ENCODE data around the gene SLC50A1. TPM values are rescaled to one million over a fixed set of nuclear protein-coding genes. Genes with fewer than 3 reads are reported as not detected.

Gene SLC50A1
- total and polyA plus RNA-seq, 2 experiments from 2014 or later = 88.6 to 111 TPM

- Histone ChIP-seq H3K36me3 (replicated peaks; ENCODE audit: insufficient read depth, low read depth) (no peaks in the 10 kb centered on the region), H3K4me2 (peak overlapping the region; percentile 53), H3K9me3 (ENCODE audit: low read depth) (no peaks in the 10 kb centered on the region), H3K27ac (no peak overlapping the region), H3K9me2 (replicated peaks; ENCODE audit: insufficient read depth) (no peaks in the 10 kb centered on the region), H3K79me2 (no peaks in the 10 kb centered on the region), H2AFZ (no peak overlapping the region), H3K27me3 (no peaks in the 10 kb centered on the region), H3K4me3 (no peak overlapping the region), H3K4me1 (ENCODE audit: insufficient read depth) (peaks cover 4% of the 10 kb centered on the region), H4K20me1 (ENCODE audit: insufficient read depth, poor library complexity, severe bottlenecking) (no peaks in the 10 kb centered on the region)
- DNase-seq (ENCODE audit: low spot score) = peak; percentile 88
- TF ChIP-seq CTCF (IDR thresholded peaks at IDR 0.05; ENCODE audit: poor library complexity) (peak; percentile 92), EZH2phosphoT487 (IDR thresholded peaks at IDR 0.05; ENCODE audit: low read depth, severe bottlenecking, unreplicated experiment) (no peak)
- WGBS (ENCODE audit: low lambda C conversion rate, missing lambda C conversion rate) = 31% methylated on average over 29 of the region's 29 CpGs
Observed at GRCh38 chr1:155091071-155092051, 44.3 kb upstream of the SLC50A1 start.

- no peak for TF ChIP-seq EZH2phosphoT487 (IDR thresholded peaks at IDR 0.05; ENCODE audit: low read depth, severe bottlenecking, unreplicated experiment)
- no peak for TF ChIP-seq EZH2 (IDR thresholded peaks at IDR 0.05; ENCODE audit: borderline replicate concordance)
- TF ChIP-seq CTCF (IDR thresholded peaks at IDR 0.05; ENCODE audit: poor library complexity) = no peak
- Histone ChIP-seq H3K4me3 (no peak overlapping the region), H3K9me2 (replicated peaks; ENCODE audit: insufficient read depth) (no peaks in the 10 kb centered on the region), H4K20me1 (ENCODE audit: insufficient read depth, poor library complexity, severe bottlenecking) (no peaks in the 10 kb centered on the region), H3K4me1 (ENCODE audit: insufficient read depth) (peaks cover 3% of the 10 kb centered on the region), H3K36me3 (replicated peaks; ENCODE audit: insufficient read depth, low read depth) (no peaks in the 10 kb centered on the region), H3K4me2 (no peak overlapping the region), H3K79me2 (no peaks in the 10 kb centered on the region), H3K27ac (no peak overlapping the region), H2AFZ (no peak overlapping the region), H3K27me3 (no peaks in the 10 kb centered on the region), H3K9me3 (ENCODE audit: low read depth) (no peaks in the 10 kb centered on the region)
- WGBS (ENCODE audit: low lambda C conversion rate, missing lambda C conversion rate) = 77% methylated on average over 5 of the region's 6 CpGs
- no peak for DNase-seq (ENCODE audit: low spot score)
Observed at GRCh38 chr1:155092131-155092530, 43.5 kb upstream of the SLC50A1 start.

GRCh38 chr1:155092641-155093040, 43.0 kb upstream of the SLC50A1 start:
- Histone ChIP-seq H4K20me1 (ENCODE audit: insufficient read depth, poor library complexity, severe bottlenecking) (no peaks in the 10 kb centered on the region), H3K9me2 (replicated peaks; ENCODE audit: insufficient read depth) (no peaks in the 10 kb centered on the region), H3K4me3 (no peak overlapping the region), H3K36me3 (replicated peaks; ENCODE audit: insufficient read depth, low read depth) (no peaks in the 10 kb centered on the region), H3K4me2 (no peak overlapping the region), H3K27me3 (no peaks in the 10 kb centered on the region), H3K4me1 (ENCODE audit: insufficient read depth) (peaks cover 3% of the 10 kb centered on the region), H3K27ac (no peak overlapping the region), H2AFZ (no peak overlapping the region), H3K79me2 (no peaks in the 10 kb centered on the region), H3K9me3 (ENCODE audit: low read depth) (no peaks in the 10 kb centered on the region)
- no peak for DNase-seq (ENCODE audit: low spot score)
- TF ChIP-seq CTCF (IDR thresholded peaks at IDR 0.05; ENCODE audit: poor library complexity) = no peak
- no peak for TF ChIP-seq EZH2phosphoT487 (IDR thresholded peaks at IDR 0.05; ENCODE audit: low read depth, severe bottlenecking, unreplicated experiment)
- TF ChIP-seq EZH2 (IDR thresholded peaks at IDR 0.05; ENCODE audit: borderline replicate concordance) = no peak
- 95% methylated on average over 12 of the region's 12 CpGs for WGBS (ENCODE audit: low lambda C conversion rate, missing lambda C conversion rate)
